Measurements from ENCODE around the gene DENND1A.
"Not testable (repeated sequence)": the region's sequence is repeated elsewhere in the genome, so short reads cannot be mapped to it uniquely, and the experiment has no call there.

The DENND1A gene

GRCh38 chr9:123946101-123946821, 16.3 kb upstream of the DENND1A start:
- no peak for DNase-seq (ENCODE audit: low read depth)
- H3K4me3 ChIP-seq (ENCODE audit: low read depth, low read length) = no peak overlapping the region
- TF ChIP-seq CTCF (IDR thresholded peaks at IDR 0.05; ENCODE audit: control insufficient read depth, extremely low read depth, insufficient read depth) = no peak

GRCh38 chr9:123945532-123945931, 15.6 kb upstream of the DENND1A start:
- no peak for DNase-seq (ENCODE audit: low read depth)
- no peak overlapping the region for H3K4me3 ChIP-seq (ENCODE audit: low read depth, low read length)
- no peak for TF ChIP-seq CTCF (IDR thresholded peaks at IDR 0.05; ENCODE audit: control insufficient read depth, extremely low read depth, insufficient read depth)

GRCh38 chr9:123944464-123944863, 14.5 kb upstream of the DENND1A start:
- not testable (repeated sequence) for H3K4me3 ChIP-seq (ENCODE audit: low read depth, low read length); DNase-seq (ENCODE audit: low read depth)

GRCh38 chr9:123943671-123944070, 13.7 kb upstream of the DENND1A start:
- DNase-seq (ENCODE audit: low read depth) = no peak
- H3K4me3 ChIP-seq (ENCODE audit: low read depth, low read length) = no peak overlapping the region
- no peak for TF ChIP-seq CTCF (IDR thresholded peaks at IDR 0.05; ENCODE audit: control insufficient read depth, extremely low read depth, insufficient read depth)

- no peak for DNase-seq (ENCODE audit: low read depth)
- no peak for TF ChIP-seq CTCF (IDR thresholded peaks at IDR 0.05; ENCODE audit: control insufficient read depth, extremely low read depth, insufficient read depth)
- H3K4me3 ChIP-seq (ENCODE audit: low read depth, low read length) = no peak overlapping the region
These were observed 12.6 kb upstream of the DENND1A start for GRCh38 chr9:123942542-123942941.

- no peak for DNase-seq (ENCODE audit: low read depth)
- no peak for TF ChIP-seq CTCF (IDR thresholded peaks at IDR 0.05; ENCODE audit: control insufficient read depth, extremely low read depth, insufficient read depth)
- H3K4me3 ChIP-seq (ENCODE audit: low read depth, low read length) = no peak overlapping the region
These were observed 11.7 kb upstream of the DENND1A start for GRCh38 chr9:123941524-123942070.

- H3K4me3 ChIP-seq (ENCODE audit: low read depth, low read length) = no peak overlapping the region
These were observed 11.0 kb upstream of the DENND1A start for GRCh38 chr9:123940721-123941523.

More at GRCh38 chr9:123940721-123941523, 11.0 kb upstream of the DENND1A start:
- no peak for DNase-seq (ENCODE audit: low read depth)
- no peak for TF ChIP-seq CTCF (IDR thresholded peaks at IDR 0.05; ENCODE audit: control insufficient read depth, extremely low read depth, insufficient read depth)

All from LNCaP clone FGC (cell line).